ENCODE measurements around the gene OR2T4. TPM values are rescaled to one million over a fixed set of nuclear protein-coding genes. Genes with fewer than 3 reads are reported as not detected.

The OR2T4 gene
- total RNA-seq, 1 experiment from 2014 or later: not detected

- Histone ChIP-seq H3K4me1 (no peaks in the 10 kb centered on the region), H3K9me3 (replicated peaks) (no peaks in the 10 kb centered on the region), H3K27ac (no peak overlapping the region), H3K36me3 (no peaks in the 10 kb centered on the region), H3K4me3 (no peak overlapping the region), H3K27me3 (no peaks in the 10 kb centered on the region)
- no peak for DNase-seq
Measured at GRCh38 chr1:248406721-248407692, 45.5 kb downstream of the OR2T4 start.

Other genes starting within 250 kb of the OR2T4 start
- gene OR2M5, start 216.5 kb upstream of the OR2T4 start, total RNA-seq (2014; rRNA removed; shearing (Covaris generic)): not detected in 2 replicates
- not detected in 2 replicates for gene OR2M2, start 186.8 kb upstream of the OR2T4 start, total RNA-seq (2014; rRNA removed; shearing (Covaris generic))
- gene OR2M3, start 164.4 kb upstream of the OR2T4 start, total RNA-seq (2014; rRNA removed; shearing (Covaris generic)): 0.02 TPM in 1 of 2 replicates, not detected in the other
- 0.26 TPM in 1 of 2 replicates, not detected in the other for gene OR2M4, start 130.2 kb upstream of the OR2T4 start, total RNA-seq (2014; rRNA removed; shearing (Covaris generic))
- gene OR2T33, start 83.7 kb upstream of the OR2T4 start, total RNA-seq (2014; rRNA removed; shearing (Covaris generic)): not detected in 2 replicates
- gene OR2T12, start 58.2 kb upstream of the OR2T4 start, total RNA-seq (2014; rRNA removed; shearing (Covaris generic)): 0.02 TPM in 1 of 2 replicates, not detected in the other
- not detected in 2 replicates for gene OR2M7, start 37.1 kb upstream of the OR2T4 start, total RNA-seq (2014; rRNA removed; shearing (Covaris generic))
- gene OR14C36, start 12.9 kb upstream of the OR2T4 start, total RNA-seq (2014; rRNA removed; shearing (Covaris generic)): not detected in 2 replicates
- not detected in 2 replicates for gene OR2T6, start 14.1 kb downstream of the OR2T4 start, total RNA-seq (2014; rRNA removed; shearing (Covaris generic))
- not detected in 2 replicates for gene OR2T1, start 41.4 kb downstream of the OR2T4 start, total RNA-seq (2014; rRNA removed; shearing (Covaris generic))
- not detected in 2 replicates for gene OR2T2, start 84.0 kb downstream of the OR2T4 start, total RNA-seq (2014; rRNA removed; shearing (Covaris generic))
- gene OR2T3, start 111.7 kb downstream of the OR2T4 start, total RNA-seq (2014; rRNA removed; shearing (Covaris generic)): not detected in 2 replicates
- not detected in 2 replicates for gene OR2T5, start 126.9 kb downstream of the OR2T4 start, total RNA-seq (2014; rRNA removed; shearing (Covaris generic))
- not detected in 2 replicates for gene OR2G6, start 146.4 kb downstream of the OR2T4 start, total RNA-seq (2014; rRNA removed; shearing (Covaris generic))
- not detected in 2 replicates for gene OR2T29, start 201.1 kb downstream of the OR2T4 start, total RNA-seq (2014; rRNA removed; shearing (Covaris generic))
- not detected in 2 replicates for gene OR2T34, start 213.1 kb downstream of the OR2T4 start, total RNA-seq (2014; rRNA removed; shearing (Covaris generic))
- gene OR2T10, start 236.0 kb downstream of the OR2T4 start, total RNA-seq (2014; rRNA removed; shearing (Covaris generic)): not detected in 2 replicates